Esophagus muscularis mucosa (tissue), 4 donors: ENCODE measurements around the gene RNLS.

ENCODE experiments used
- EP300 ChIP-seq: sonication (generic); formaldehyde crosslinking; IDR thresholded peaks from one replicate; pipeline ENCODE4 v1.6.1; 2017; ENCODE audit warnings: antibody characterized with exemption
- POLR2A ChIP-seq: fragments of 450-650 bp; IDR thresholded peaks from one replicate; pipeline ENCODE4 v1.6.1; 2017; ENCODE audit warnings: antibody characterized with exemption, moderate library complexity, mild to moderate bottlenecking, low read depth
- POLR2AphosphoS5 ChIP-seq, 2 donors: sonication (generic); formaldehyde crosslinking; IDR thresholded peaks; one replicate each; pipeline ENCODE4 v1.6.1; 2017; ENCODE audit warnings: antibody characterized with exemption in 2 of 2
- TF ChIP-seq, protein P1 (sequence below), 3 experiments: fragments of 200-600 bp in 2 of 3; fragments of 450-650 bp in 1 of 3; sonication (generic) in 2 of 3; IDR thresholded peaks; one replicate each; pipeline ENCODE4 v1.5.1; 2017 to 2019; ENCODE audit warnings: antibody characterized with exemption in 3 of 3, mild to moderate bottlenecking in 2 of 3, moderate library complexity in 1 of 3

DNA sequence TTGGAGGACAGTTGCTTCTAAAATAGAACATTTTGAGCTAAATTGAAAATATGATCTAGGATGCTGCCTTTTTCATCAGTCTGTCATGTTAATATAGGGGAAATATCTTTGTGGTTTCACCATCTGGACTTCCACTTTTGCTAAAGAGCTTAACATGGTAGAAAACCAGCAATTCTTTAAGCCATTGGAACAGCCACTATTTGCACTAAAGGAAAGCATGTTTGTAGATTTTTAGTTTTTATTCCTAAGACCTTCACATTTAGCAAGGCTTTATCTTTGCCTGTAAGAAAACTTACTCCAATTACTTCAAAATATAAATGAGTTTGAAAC lies 291.0 kb downstream of the RNLS start:
- TF ChIP-seq POLR2AphosphoS5 (IDR thresholded peaks at IDR 0.05), result no peak
- TF ChIP-seq, protein P1, sequence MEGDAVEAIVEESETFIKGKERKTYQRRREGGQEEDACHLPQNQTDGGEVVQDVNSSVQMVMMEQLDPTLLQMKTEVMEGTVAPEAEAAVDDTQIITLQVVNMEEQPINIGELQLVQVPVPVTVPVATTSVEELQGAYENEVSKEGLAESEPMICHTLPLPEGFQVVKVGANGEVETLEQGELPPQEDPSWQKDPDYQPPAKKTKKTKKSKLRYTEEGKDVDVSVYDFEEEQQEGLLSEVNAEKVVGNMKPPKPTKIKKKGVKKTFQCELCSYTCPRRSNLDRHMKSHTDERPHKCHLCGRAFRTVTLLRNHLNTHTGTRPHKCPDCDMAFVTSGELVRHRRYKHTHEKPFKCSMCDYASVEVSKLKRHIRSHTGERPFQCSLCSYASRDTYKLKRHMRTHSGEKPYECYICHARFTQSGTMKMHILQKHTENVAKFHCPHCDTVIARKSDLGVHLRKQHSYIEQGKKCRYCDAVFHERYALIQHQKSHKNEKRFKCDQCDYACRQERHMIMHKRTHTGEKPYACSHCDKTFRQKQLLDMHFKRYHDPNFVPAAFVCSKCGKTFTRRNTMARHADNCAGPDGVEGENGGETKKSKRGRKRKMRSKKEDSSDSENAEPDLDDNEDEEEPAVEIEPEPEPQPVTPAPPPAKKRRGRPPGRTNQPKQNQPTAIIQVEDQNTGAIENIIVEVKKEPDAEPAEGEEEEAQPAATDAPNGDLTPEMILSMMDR (IDR thresholded peaks at IDR 0.05), result no peak
- no peak for TF ChIP-seq POLR2A
- no peak for TF ChIP-seq EP300
